AG20443 (cell line): Measurements from ENCODE around the gene PRKCQ.
"Not testable (repeated sequence)": the region's sequence is repeated elsewhere in the genome, so short reads cannot be mapped to it uniquely, and the experiment has no call there.

Experiments used
- DNase-seq: peaks from one replicate; pipeline ENCODE4 v3.0.0; 2012; ENCODE audit warnings: low spot score, mixed read lengths

Gene PRKCQ

DNA sequence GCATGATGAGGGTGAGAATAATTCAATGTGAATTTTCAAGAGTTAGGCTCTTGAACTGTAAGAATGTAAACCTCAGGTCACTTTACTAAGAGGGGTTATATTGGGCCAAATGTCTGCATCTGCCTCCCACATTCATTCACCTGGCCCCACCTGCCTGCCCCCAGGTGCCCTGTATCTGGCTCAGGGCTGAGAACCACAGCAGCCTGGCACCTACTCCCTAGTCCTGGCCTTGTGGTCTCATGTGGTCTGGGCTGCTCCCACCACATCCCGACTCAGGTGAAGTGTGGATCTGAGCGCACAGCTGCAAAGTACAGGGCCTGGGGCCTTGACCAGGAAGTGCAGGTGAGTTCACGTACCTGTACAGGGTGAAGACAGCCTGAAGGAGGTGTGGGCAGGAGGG, 195.2 kb downstream of the PRKCQ start:
- DNase-seq, result no peak

DNA sequence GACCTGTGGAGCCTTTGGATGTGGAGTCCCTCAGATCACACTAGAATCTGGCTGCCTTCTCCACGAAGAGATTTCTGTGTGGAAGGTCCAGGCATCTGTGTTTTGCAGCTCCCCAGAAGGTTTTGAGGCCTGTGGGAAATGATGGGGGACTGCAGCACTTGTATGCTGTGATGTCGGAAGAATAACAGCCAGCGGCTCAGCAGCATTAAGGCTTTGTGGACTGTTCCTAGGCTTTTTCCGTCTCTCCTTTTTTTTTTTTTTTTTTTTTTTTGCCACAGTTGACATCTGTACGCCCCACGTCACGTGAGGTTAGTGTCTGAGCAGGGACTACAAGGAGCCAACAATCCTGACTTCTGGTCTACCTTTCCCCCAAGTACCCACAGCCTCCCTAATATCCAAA, 196.0 kb downstream of the PRKCQ start:
- DNase-seq, result no peak

DNA sequence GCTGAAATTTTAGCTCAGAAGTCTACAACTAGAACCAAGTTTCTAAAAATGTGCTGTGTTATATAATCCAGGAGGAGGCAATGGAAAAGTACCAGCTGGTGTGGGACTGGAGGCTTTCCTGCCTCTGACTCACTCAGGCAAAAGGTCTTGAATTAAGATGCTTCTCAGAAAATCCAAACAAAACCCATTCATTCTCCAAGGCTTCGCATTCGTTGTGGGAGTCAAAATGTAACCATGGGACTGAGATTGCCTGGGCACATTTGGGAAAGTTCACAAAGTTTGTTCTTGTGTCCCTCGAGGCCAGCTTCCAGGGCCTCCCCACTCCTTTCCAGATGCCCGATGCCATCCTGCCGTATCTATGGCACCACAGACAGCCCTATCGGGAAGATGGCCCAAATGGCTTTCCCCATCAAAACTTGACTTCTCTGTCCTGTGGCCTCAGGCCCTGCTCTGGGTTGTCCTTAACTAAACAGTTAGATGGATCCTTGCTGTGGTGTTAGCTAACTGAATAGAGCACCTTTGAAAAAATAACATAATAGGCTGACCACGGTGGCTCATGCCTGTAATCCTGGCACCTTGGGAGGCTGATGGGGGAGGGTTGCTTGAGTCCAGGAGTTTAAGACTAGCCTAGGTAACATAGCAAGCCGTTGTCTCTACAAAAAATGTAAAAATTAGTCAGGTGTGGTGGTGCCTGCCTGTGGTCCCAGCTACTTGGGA, 196.8 kb downstream of the PRKCQ start:
- DNase-seq, result peak; percentile 67

DNA sequence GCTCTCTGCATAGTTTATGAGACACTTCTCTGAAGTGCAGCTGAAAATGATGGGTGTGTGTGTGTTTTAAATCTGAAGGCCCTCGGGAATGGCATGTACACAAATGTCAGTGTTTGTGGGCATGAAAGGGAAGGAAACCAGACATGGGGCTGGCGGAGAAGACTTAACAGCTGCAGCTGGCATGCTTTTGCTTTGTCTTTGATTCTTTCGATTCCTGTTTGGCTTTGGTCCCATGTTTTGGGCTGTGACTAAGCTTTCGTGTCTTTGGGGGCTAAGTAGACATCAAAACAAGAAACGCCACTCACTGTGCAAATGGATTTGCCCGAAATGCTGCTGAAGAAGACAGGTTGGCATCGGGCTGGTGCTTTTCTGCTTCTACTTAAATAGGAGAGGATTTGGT, 198.0 kb downstream of the PRKCQ start:
- peak; percentile 47 for DNase-seq

DNA sequence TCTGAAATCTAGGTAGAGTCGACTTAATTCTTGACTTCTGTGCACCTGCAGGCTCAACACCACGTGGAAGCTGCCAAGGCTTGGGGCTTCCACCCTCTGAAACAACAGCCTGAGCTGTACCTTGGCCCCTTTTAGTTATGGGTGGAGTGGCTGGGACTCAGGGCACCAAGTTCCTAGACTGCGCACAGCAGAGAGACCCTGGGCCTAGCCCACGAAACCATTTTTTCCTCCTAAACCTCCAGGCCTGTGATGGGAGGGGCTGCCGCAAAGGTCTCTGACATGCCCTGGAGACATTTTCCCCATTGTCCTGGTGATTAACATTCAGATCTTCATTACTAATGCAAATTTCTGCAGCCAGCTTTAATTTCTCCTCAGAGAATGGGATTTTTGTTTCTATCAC, 199.6 kb downstream of the PRKCQ start:
- not testable (repeated sequence) for DNase-seq

DNA sequence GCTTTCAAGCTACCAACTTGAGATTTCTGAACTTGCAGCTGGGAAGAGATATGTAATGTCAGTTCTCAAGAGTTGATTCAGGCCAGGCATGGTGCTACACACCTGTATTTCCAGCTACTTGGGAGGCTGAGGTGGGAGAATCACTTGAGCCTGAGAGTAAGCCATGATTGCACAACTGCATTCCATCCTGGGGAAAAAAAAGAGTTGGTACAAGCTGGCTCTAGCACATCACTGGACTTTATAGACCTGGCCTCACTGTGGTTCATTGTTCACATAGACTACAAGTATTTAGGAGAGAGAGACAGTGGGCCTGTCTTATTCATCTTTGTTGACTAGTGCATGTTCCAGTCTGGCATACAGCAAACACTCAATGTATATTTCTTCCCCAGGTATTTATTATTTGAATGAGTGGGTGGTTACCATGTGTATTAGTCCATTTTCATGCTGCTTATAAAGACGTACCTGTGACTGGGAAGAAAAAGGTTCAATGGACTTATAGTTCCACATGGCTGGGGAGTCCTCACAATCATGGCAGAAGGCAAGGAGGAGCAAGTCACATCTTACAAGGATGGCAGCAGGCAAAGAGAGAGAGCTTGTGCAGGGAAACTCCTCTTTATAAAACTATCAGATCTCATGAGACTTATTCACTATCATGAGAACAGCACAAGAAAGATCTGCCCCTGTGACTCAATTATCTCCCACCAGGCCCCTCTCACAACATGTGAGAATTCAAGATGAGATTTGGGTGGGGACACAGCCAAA, 200.9 kb downstream of the PRKCQ start:
- no peak for DNase-seq
